ENCODE data around the gene HMCN1. TPM values are rescaled to one million over a fixed set of nuclear protein-coding genes. Genes with fewer than 3 reads are reported as not detected.

Gene HMCN1
- polyA plus RNA-seq, 1 experiment: 20.9 TPM

- DNase-seq (ENCODE audit: low read depth, low spot score): no peak
- Histone ChIP-seq H3K9me3 (ENCODE audit: control insufficient read depth, insufficient read depth, low read length) (no peaks in the 10 kb centered on the region), H3K4me3 (ENCODE audit: low read depth, low read length) (no peak overlapping the region), H3K27ac (ENCODE audit: low read depth, low read length) (no peak overlapping the region), H3K27me3 (ENCODE audit: control insufficient read depth, insufficient read depth, low read length) (no peaks in the 10 kb centered on the region)
- TF ChIP-seq, protein P1, sequence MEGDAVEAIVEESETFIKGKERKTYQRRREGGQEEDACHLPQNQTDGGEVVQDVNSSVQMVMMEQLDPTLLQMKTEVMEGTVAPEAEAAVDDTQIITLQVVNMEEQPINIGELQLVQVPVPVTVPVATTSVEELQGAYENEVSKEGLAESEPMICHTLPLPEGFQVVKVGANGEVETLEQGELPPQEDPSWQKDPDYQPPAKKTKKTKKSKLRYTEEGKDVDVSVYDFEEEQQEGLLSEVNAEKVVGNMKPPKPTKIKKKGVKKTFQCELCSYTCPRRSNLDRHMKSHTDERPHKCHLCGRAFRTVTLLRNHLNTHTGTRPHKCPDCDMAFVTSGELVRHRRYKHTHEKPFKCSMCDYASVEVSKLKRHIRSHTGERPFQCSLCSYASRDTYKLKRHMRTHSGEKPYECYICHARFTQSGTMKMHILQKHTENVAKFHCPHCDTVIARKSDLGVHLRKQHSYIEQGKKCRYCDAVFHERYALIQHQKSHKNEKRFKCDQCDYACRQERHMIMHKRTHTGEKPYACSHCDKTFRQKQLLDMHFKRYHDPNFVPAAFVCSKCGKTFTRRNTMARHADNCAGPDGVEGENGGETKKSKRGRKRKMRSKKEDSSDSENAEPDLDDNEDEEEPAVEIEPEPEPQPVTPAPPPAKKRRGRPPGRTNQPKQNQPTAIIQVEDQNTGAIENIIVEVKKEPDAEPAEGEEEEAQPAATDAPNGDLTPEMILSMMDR (IDR thresholded peaks at IDR 0.05; ENCODE audit: low read depth, low read length): no peak
- POLR2A ChIA-PET: no interaction called here
- CTCF ChIA-PET: no interaction called here
Measured at GRCh38 chr1:186042230-186042629, 308.0 kb downstream of the HMCN1 start.

DNA sequence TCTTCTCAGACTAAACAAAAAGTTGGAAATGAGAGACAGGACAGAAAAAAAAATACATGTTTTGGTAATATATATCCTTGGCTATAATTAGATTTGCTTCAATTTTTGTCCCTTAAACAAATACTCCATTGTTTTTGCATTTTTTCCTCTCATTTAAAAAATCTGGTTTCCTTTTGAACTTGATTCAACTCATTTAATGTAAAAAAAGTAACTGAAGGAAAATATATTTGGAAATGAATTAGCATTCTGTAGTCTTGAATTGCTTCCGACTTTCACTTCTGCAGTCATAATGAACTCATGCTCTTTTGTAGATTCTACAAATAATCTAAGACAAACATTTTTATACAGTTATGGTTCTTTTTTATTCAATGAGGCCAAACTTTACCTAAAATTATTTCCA is 309.1 kb downstream of the HMCN1 start:
- H3K27ac ChIP-seq (ENCODE audit: low read depth, low read length): no peak overlapping the region
- CTCF ChIA-PET: no interaction called here
- no peaks in the 10 kb centered on the region for H3K9me3 ChIP-seq (ENCODE audit: control insufficient read depth, insufficient read depth, low read length)
- POLR2A ChIA-PET: no interaction called here
- TF ChIP-seq, protein P1 (IDR thresholded peaks at IDR 0.05; ENCODE audit: low read depth, low read length): no peak
- DNase-seq (ENCODE audit: low read depth, low spot score): no peak
- no peak overlapping the region for H3K4me3 ChIP-seq (ENCODE audit: low read depth, low read length)
- H3K27me3 ChIP-seq (ENCODE audit: control insufficient read depth, insufficient read depth, low read length): no peaks in the 10 kb centered on the region

GRCh38 chr1:186044079-186044685 is 310.0 kb downstream of the HMCN1 start:
- no peak for DNase-seq (ENCODE audit: low read depth, low spot score)
- ChIA-PET CTCF (no interaction called here), POLR2A (no interaction called here)
- Histone ChIP-seq H3K4me3 (ENCODE audit: low read depth, low read length) (no peak overlapping the region), H3K27me3 (ENCODE audit: control insufficient read depth, insufficient read depth, low read length) (no peaks in the 10 kb centered on the region), H3K27ac (ENCODE audit: low read depth, low read length) (no peak overlapping the region), H3K9me3 (ENCODE audit: control insufficient read depth, insufficient read depth, low read length) (no peaks in the 10 kb centered on the region)
- TF ChIP-seq, protein P1 (IDR thresholded peaks at IDR 0.05; ENCODE audit: low read depth, low read length): no peak

DNA sequence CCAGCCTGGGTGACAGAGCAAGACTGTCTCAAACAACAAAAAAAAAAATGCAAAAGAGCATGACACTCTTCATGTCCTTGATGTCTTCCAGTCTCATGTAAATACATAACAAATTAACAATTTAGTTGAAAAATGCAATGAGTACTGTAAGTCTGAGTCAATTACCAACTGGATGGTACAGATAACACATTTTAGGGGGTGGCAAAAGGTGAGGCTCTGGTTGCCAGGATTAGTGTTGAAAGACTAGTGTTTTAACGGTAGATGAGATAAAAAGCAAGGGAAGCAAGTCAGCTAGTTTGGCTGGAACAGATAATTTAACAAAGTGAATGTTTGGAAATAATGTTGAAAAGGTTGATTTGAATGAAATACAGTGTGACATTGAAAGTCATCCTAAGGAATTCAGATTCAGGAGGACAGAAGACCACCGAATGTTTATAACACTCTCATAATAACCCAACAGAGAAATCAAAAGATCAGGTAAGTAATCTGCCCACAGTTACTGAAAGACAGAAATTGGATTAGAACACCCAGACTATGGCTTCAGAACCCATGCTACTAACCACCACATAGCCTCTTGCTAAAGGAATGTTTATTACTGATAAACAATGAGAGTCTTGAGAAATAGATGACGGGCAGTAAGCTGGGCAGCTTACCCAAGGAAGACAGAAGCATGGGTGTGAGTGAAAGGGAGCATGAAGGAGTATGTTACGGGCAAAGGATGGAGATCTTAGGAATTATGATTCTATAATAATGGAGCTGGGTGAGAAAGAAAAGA is 312.4 kb downstream of the HMCN1 start:
- POLR2A ChIA-PET: no interaction called here
- CTCF ChIA-PET: interaction anchor here (0.6 kb wide), 1 partner anchor 888 kb away, joined by 5 read pairs; no protein-coding TSS in a partner anchor

DNA sequence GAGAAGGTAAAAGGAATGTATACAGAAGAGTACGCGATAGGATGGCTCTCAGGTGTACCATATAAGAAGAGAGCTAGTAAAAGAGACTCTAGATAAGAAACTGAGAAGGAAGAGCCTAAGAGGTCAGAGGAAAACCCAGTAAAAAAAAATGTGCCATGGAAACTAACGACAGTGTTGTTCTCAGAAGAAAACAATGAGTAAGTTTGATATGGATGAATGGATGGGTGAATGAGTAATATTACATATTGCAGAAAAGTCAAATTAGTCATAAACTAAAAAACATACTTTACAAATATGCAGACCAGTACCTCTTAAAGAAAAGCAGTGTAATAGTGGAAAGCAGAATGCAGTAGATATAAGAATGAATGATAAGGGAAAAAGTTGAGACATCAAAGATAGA is 316.2 kb downstream of the HMCN1 start:
- H3K9me3 ChIP-seq (ENCODE audit: control insufficient read depth, insufficient read depth, low read length): no peaks in the 10 kb centered on the region
- H3K4me3 ChIP-seq (ENCODE audit: low read depth, low read length): no peak overlapping the region
- no peaks in the 10 kb centered on the region for H3K27me3 ChIP-seq (ENCODE audit: control insufficient read depth, insufficient read depth, low read length)
- ChIA-PET POLR2A (no interaction called here), CTCF (interaction anchor here (0.5 kb wide), 1 partner anchor 1068 kb away, joined by 4 read pairs; no protein-coding TSS in a partner anchor)
- DNase-seq (ENCODE audit: low read depth, low spot score): no peak
- no peak overlapping the region for H3K27ac ChIP-seq (ENCODE audit: low read depth, low read length)
- TF ChIP-seq, protein P1 (IDR thresholded peaks at IDR 0.05; ENCODE audit: low read depth, low read length): no peak

More for the DNA sequence above, 312.4 kb downstream of the HMCN1 start:
- no peak for DNase-seq (ENCODE audit: low read depth, low spot score)
- Histone ChIP-seq H3K27ac (ENCODE audit: low read depth, low read length) (no peak overlapping the region), H3K27me3 (ENCODE audit: control insufficient read depth, insufficient read depth, low read length) (no peaks in the 10 kb centered on the region), H3K9me3 (ENCODE audit: control insufficient read depth, insufficient read depth, low read length) (no peaks in the 10 kb centered on the region), H3K4me3 (ENCODE audit: low read depth, low read length) (no peak overlapping the region)
- TF ChIP-seq, protein P1 (IDR thresholded peaks at IDR 0.05; ENCODE audit: low read depth, low read length): no peak
